NCI-H2029 (cell line): ENCODE results near the gene RNF4.
"Not testable (repeated sequence)": the region's sequence is repeated elsewhere in the genome, so short reads cannot be mapped to it uniquely, and the experiment has no call there.

Source experiments
- DNase-seq: peaks from one replicate; lab custom pipeline; 2025; lab: John Stamatoyannopoulos, UW

RNF4 gene

DNA sequence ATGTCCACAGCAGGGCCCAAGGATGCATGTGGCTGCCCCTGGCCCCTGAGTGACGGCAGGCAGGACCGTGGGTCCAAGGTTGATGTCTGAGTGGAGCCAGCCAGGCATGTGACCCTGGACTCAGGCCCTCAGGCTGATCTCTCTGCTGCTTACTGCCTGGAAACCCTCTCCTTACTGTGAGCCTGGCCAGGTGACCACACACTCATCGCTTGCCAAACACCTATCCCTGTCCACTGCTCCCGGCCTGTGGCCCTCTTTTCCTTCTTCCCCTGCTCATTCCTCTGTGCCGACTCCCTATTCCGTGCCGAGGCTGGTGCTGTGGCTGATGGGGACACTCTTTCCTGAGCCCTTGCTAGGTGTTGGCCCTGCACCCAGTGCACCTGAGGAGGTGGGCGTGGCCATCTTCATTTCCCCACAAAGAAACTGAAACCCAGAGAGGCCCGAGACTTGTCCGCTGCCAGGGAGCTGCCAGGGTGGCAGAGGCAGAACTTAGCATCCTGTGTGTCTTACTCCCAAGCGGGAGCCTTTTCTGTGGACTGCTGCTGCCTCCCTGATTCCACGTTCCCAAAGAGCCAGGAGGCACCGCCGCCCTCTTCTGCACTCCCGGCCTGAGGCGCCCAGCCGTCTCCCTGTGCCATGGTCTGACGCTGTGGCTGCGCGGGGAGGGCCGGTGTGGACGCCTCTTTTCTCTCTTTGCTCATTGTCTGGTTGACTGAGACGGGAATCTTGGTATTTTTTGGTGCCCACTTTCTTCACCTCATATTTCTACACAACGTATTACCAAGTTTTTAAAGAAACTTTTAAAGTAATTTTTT is 11.2 kb upstream of the RNF4 start:
- no peak for DNase-seq

DNA sequence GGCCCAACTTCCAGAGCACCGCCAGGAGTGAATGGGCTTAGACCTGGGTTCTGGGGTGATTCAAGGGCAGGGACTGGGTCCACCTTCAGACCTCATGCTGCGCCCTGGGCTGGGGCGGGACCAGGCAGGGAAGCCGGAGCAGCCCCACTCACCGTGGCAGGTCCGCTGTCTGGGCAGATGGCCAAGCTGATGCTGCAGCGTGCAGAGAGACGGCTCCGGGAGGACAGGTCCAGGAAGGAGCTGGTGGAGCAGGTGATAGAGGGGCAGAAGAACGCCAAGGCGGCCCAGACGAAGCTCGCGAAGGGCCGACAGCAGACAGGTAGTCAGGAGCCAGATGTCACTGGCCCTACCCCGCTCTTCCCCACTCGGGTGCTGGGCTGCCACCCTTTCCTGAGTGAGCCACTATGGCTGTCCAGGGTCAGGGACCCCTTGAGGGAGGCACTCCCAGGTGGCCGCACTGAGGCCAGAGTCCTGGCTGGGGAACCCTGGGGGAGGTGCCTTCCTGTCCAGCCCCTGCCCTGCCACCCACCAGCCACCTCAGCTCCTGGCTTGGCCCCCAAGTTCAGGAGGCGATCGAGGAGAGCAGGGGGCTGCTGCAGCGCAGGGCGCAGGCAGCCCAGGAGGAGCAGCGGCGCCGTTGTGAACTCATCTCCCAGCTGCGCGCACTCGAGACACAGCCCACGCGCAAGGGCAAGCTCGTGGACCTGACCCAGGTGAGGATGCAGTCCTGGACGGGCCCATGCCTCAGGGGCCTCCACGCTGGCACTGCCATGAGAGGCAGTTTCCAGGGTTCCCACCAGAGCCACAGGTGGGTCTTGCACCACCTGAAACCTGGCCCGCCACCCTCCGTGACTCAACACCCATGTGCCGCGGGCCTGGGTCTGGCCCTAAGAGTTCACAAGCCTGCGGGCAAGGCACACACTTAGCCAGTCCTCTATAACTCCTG is 10.1 kb upstream of the RNF4 start:
- peak; percentile 29 for DNase-seq

GRCh38 chr4:2459589-2460349 is 9.1 kb upstream of the RNF4 start:
- DNase-seq, result no peak

DNA sequence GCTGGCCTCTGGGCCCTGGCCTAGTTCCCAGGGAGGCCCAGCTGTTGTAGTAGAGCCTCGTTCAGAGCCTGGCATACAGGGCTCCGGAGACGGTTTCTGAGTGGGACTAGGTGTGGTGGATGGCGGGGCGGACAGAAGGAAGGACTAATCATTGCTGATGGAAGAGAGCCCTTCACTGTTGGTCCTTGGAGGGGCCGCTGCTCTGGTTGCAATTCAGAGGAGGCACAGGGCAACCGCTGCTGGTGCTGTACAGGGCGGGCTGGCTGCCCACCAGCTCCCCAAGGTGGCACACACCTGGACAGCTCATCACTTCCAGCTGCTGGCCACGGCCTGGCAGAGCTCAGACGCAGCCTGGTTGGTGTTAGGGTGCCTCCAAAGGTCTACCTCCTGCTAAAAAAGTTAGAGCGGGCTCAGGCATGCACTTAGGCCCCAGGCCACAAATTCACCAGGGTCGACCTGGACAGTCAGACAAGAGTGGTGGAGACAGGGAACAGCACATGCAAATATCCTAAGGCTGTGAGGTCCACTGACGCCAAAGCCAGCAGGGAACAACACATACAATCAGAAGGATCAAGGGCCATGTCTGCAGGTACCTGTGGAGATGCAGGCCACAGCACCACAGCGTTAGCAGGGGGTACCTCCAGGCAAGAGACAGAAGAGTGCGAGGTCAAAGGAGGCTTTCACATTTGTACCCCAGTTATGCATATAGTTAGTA is 7.5 kb upstream of the RNF4 start:
- no peak for DNase-seq

- no peak for DNase-seq
Observed at GRCh38 chr4:2462218-2462991, 6.5 kb upstream of the RNF4 start.

- no peak for DNase-seq
Observed at GRCh38 chr4:2462992-2463762, 5.7 kb upstream of the RNF4 start.

DNA sequence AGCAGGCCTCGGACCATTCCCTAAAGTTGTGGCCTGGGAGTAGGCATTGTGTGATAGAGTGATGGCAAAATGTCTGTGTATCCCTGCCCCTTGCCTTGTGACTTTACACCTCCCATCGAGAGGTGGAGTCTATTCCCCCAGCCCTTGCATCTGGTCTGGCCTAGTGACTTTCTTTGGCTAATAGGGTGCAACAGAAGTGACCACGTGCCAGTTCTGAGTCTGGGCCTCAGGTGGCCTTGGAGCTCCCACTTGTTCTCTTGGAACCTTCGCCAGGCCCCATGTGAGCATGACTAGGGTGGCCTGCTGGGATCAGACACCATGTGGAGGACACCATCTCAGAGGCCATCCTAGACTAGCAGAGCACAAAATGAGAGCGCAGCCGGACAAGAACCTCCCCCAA is 3.9 kb upstream of the RNF4 start:
- DNase-seq, result no peak

- DNase-seq, result not testable (repeated sequence)
Observed at GRCh38 chr4:2465544-2465943, 3.4 kb upstream of the RNF4 start.

DNA sequence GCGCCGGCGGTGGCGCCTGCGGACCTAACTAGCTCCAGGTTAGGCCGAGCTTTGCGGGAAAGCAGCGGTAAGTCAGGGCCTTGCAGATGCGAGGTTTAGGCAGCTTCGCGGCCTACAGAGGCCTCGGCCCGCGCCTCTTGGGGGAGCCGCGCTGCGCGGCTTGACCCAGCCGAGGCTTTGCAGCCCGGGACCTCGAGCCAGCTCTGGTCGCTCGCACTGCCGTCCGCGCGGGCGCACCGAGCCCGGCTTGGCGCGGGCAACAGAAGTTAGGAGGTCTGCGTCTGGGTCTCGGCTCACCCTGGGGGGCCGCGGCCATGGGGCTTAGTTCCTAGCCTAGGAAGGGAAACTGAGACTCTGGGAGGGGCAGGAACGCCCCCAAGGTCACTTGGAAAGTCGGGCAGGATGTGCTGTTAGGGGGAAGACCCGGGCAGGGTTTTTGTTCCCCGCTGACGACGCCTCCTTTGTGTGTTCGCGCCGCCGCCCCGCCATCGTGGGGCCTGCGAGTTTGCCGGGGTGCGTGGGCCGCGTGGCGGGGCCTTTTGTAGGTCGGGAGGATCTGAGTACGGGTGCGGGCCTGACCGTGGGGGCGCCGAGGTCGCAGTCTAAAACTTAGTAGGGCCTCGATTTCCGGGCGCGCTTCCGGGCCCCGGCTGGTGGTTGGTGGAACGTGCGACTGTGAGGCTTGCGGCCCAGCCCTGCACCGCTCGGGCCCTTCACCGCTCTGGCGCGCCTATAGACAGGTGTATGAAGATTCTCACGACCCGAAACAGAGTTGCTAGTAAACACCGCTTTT is 482 bp downstream of the RNF4 start:
- DNase-seq, result no peak

- no peak for DNase-seq
Observed at GRCh38 chr4:2470791-2471190, 1.9 kb downstream of the RNF4 start.

- no peak for DNase-seq
Observed at GRCh38 chr4:2472187-2472586, 3.3 kb downstream of the RNF4 start.

GRCh38 chr4:2478229-2478628 is 9.3 kb downstream of the RNF4 start:
- no peak for DNase-seq

DNA sequence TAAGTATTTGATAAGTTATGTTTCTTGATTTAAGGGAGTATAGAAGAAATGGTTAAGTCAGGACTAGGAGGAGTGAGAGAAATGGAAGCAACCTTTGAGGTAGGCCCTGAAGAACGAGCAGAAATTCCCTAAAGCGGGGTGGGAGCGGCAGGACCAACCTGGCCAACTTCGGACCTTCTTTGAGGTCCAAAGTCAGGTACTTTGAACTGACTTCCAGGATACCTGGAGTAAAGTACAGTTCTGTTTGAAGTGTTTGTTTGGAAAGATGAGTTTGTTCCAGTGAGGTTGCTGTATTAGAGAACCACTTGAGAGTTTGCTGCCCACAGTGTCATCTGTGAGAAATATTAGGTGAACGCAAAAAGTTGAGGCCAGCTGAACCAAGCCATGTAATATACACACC is 11.7 kb downstream of the RNF4 start:
- no peak for DNase-seq

GRCh38 chr4:2482192-2482591 is 13.3 kb downstream of the RNF4 start:
- no peak for DNase-seq

DNA sequence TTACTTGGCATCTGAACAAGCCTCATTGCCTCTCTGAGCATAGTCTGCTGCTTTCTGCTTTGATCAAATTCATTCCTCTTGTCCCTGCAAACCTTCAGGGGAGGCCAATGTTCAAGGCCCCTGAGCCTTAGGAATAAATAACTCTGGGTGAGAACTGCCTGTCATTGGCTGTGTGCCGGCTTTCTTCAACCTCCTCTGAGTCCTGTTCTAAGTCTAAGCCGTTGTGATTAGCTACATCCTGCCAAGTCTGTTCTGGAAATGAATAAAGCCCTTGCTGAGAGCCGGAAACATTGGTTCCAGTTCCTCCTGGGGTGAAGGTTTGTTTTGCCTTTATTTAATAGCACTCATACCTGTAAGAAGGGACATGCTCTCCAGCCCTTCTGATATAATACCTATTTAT is 13.8 kb downstream of the RNF4 start:
- DNase-seq, result no peak

GRCh38 chr4:2483237-2483636 is 14.3 kb downstream of the RNF4 start:
- no peak for DNase-seq

GRCh38 chr4:2484185-2484584 is 15.3 kb downstream of the RNF4 start:
- no peak for DNase-seq

DNA sequence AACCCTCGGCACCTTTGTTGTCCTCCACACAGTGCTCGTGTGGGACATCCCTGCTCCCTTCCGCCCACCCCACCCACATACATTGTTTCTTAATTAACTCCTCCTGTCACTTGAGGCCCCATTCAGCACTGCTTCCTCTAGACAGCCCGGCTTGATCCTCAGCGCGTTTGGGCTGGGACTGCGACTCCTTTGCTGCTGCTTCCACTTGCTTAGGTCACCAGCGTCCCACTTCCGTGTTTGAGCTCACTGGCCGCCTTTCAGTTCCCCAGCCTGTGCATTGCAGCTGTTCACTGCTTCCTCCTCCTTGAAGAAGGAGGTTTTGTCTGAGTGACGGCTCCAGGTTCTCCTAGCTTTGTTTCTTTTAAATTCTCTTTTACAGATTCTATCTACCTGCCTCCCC is 16.1 kb downstream of the RNF4 start:
- DNase-seq, result no peak

DNA sequence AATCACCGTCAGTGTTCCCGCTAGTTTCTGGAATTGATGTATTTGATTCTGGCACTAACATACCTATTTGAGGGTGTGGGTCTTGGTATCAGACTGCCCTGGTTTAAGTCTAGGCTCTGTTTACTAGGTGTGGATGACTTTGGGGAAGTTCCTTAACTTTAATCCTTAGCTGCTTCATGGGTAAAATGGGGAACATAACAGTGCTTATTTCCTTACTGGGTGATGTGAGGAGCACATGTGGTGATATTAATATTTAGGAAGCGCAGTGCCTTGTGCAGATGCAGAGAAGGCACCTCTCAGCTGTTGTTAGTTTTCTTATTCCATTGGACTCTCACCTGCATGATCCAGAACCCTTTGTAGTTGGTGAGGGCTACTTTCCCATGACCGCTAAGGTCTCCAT is 17.1 kb downstream of the RNF4 start:
- DNase-seq, result no peak
